Dermis microvascular lymphatic vessel endothelial cell (primary cell): ENCODE measurements around the gene TRIM33. TPM values are rescaled to one million over a fixed set of nuclear protein-coding genes. Genes with fewer than 3 reads are reported as not detected.
"Not testable (repeated sequence)": the region's sequence is repeated elsewhere in the genome, so short reads cannot be mapped to it uniquely, and the experiment has no call there.

Experiments
- DNase-seq, 2 donors: peaks; one replicate each; pipeline versions ENCODE4 v3.0.0 to v3.0.0-alpha.2; 2010; ENCODE audit warnings: low read depth in 2 of 2
- total RNA-seq: library from RNA; depleted of rRNA; stranded (reverse); fragments of >200 nt; gene quantifications from 2 replicates; pipeline ENCODE4 v1.2.1, GENCODE V29; 2014

TRIM33 gene
- total RNA-seq, 1 donor from 2014 or later: 16.9 TPM

DNA sequence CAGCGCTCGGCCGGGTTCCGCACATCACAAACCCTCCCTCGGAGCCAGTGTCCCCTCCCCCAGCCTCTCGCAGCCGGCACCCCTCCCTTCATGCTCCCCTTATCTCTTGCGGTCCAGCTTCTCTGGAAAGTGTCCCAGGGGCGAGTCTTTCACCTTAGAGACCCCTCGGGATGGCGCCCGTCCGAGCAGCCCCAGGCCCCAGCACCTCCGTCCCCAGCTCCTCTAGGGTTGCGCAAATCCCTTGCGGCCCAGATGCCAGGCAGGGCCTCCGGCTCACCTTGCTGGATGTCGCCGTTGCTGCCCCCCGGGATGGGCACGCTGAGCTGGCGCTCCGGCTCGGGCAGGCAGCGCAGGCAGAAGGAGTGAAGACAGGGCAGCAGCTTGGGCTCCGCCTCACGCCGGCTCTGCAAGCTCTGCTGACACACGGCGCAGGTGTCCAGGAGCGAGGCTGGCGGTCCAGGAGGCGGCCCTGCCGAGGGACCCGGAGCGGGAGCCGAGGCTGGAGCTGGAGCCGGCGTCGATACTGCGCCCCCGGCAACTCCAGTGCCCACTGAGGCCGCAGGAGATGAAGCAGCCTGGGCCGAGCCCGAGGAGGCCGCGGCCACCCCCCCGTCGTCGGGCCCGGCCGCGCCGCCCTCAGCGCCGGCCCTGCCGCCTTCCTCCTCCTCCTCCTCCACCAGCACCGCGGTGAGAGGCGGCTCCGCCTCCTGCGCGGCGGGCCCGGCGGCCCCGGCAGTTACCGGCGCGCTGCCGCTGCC lies 550 bp downstream of the TRIM33 start:
- peak in 1 of 2 donors; percentile 56 for DNase-seq

- DNase-seq: no peak
Measured at GRCh38 chr1:114509596-114510273, 1.3 kb downstream of the TRIM33 start.

GRCh38 chr1:114508386-114508898 lies 2.6 kb downstream of the TRIM33 start:
- no peak for DNase-seq

DNA sequence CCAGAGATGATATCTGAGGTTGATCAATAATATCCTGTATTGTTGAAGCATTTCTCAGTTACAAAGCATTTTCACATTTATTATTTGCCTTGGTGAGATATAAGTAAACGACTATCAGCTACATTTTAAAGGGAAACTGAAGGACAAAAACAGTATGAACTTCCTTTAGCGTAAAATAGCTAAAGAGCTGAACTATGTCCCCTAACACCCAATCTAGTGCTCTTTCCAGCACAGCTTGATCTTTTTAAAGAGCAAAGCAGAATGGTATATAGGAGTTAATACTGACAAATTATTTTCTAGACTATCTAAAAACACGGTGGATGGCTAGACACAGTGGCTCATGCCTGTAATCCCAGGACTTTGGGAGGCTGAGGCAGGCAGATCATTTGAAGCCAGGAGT lies 3.5 kb downstream of the TRIM33 start:
- no peak for DNase-seq

- no peak for DNase-seq
Measured at GRCh38 chr1:114505148-114505561, 5.8 kb downstream of the TRIM33 start.

DNA sequence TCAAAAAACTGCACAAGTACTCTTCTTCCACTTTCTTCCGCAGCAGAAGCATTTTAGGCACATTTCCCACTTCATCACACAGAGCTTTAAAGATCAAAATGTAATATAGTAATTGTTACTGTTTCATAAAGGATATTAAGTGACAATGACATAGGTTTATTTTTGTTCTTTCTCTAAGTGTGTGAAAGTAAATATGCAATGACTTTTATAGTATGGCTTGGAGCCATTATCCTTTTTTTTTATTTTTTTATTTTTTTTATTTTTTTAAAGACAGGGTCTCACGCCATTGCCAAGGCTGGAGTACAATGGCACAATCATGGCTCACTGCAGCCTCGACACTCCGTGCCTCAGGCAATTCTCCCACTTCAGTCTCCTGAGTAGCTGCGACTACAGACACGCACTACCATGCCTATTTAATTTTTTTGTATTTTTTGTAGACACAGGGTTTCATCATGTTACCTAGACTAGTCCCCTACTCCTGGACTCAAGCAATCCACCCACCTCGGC lies 7.0 kb downstream of the TRIM33 start:
- DNase-seq: no peak

- no peak for DNase-seq
Measured at GRCh38 chr1:114502080-114502479, 8.9 kb downstream of the TRIM33 start.

- DNase-seq: no peak
Measured at GRCh38 chr1:114499478-114499877, 11.5 kb downstream of the TRIM33 start.

DNA sequence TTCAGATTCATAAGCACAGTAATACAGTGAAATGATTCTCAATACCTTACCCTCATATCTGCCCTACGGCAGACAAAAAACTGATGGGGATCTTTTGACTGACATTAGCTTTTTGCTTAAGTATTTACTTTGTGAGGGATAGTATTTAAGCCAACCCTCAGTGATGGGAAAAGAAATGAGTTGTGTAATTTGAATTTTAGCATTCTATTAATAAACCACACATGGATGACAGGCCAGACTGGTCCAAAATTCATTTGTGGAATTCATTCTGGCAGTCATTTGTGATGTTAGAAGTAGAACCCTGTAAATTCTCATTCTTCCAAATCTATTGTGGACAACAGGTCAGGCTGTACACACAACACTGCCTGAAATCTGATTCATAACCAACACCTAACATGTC lies 14.9 kb downstream of the TRIM33 start:
- no peak for DNase-seq

- peak in 1 of 2 donors; percentile 21 for DNase-seq
Measured at GRCh38 chr1:114495486-114495885, 15.5 kb downstream of the TRIM33 start.

DNA sequence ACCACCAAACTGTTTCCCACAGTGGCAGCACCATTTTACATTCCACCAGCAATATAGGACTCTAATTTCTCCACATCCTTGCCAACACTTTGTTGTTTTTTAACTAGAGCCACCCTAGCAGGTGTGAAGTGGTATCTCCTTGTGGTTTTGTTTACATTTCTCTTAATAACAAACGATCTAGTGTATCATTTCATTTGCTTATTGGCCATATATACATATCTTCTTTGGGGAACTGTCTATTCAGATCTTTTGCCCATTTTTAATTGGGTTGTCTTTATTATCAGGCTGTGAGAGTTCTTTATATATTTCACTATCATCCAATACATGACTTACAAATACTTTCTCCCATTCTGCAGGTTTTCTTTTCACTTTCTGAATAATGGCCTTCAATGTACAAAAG lies 18.0 kb downstream of the TRIM33 start:
- DNase-seq: no peak

DNA sequence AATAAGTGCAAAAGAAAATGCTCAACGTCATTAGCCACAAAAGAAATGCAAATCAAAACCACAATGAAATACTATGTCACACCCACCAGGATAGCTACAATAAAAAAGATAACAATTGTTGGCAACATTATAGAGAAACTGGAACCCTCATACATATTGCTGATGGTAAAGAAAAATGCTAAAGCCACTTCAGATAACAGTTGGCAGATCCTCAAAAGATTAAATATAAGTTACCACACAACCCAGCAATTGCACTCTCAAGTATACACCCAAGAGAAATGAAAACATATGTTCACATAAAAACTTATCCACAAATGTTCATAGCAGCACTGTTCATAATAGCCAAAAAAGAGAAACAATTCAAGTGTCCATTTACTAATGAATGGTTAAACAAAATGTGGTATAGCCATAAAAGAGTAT lies 20.7 kb downstream of the TRIM33 start:
- DNase-seq: no peak

GRCh38 chr1:114488739-114489138 lies 22.3 kb downstream of the TRIM33 start:
- no peak for DNase-seq

DNA sequence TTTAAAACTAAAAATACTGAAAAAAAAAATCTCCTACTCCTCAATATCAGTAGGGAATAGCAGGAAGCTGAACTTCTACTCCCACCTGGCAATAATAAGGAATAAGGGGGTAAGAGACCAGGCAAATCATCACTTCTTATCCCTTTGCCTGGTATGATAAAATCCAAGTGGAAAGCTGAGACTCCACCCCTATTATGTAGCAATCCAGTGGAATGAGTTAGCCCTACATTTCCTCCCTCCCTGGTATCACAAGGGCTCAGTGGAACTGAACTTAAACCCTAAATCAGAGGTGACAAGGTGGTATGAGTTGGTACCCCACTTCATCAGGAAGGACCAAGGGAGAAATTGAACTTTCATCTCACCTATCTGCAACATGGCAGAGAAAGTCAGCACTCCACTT lies 25.7 kb downstream of the TRIM33 start:
- DNase-seq: no peak

- DNase-seq: no peak
Measured at GRCh38 chr1:114482585-114482984, 28.4 kb downstream of the TRIM33 start.

DNA sequence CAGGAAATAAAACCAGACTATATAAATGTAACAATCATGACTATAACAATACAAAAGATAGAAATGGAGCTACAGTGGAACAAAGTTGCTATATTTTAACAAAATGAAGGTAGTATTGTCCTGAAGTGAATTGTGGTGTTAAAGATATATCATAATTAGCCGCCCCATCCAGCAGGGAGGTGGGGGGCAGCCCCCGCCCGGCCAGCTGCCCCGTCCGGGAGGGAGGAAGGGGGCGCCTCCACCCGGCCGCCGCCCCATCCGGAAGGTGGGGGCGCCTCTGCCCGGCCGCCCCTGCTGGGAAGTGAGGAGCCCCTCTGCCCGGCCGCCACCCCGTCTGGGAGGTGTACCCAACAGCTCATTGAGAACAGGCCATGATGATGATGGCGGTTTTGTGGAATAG lies 31.4 kb downstream of the TRIM33 start:
- DNase-seq: not testable (repeated sequence)

GRCh38 chr1:114479134-114479533 lies 31.9 kb downstream of the TRIM33 start:
- DNase-seq: no peak

- DNase-seq: no peak
Measured at GRCh38 chr1:114473796-114474195, 37.2 kb downstream of the TRIM33 start.

DNA sequence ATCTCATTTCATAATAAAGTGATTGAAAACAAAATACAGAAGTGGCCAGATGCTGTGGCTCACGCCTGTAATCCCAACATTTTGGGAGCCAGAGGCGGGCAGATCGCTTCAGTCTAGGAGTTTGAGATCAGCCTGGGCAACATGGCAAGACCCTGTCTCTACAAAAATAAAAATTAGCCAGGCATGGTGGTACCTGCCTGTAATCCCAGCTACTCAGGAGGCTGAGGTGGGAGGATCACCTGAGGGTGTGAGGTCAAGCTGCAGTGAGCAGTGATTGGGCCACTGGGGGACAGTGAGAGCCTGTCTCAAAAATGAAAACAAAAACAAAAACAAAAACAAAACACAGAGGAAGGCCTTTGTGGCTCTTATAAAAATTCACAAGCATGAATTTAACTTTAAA lies 38.6 kb downstream of the TRIM33 start:
- DNase-seq: no peak

DNA sequence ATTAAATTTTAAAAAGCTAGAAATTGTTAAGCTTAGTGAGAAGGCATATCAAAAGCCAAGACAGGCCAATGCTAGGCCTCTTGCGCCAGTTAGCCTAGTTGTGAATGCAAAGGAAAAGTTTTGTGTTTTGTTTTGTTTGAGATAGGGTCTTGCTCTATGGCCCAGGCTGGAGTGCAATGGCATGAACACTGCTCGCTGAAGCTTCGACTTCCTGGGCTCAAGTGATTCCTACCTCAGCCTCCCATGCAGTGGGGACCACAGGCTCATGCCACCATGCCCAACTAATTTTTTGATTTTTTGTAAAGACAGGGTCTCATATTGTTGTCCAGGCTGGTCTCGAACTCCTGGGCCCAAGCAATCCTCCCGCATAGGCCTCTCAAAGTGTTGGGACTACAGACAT lies 40.3 kb downstream of the TRIM33 start:
- DNase-seq: no peak

GRCh38 chr1:114468710-114469468 lies 42.1 kb downstream of the TRIM33 start:
- DNase-seq: no peak

DNA sequence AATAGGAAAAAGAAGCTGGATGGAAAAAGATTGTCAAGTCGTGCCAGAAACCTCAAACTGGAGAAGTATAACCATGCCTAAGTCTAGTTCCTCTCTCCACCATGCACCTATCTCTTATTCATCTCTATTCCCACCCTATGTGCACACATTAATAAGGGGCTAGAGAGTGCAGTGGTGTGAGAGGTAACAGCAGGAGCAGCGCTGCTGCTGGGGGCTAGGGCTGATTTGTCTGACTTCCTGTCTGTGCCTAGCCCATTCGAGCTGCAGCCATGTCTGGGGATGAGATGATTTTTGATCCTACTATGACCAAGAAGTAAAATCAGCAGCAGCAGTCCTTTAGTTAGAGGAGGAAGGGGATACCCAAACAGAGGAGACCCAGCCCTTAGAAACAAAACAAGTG lies 43.0 kb downstream of the TRIM33 start:
- DNase-seq: no peak
